OCI-LY1 (cell line): ENCODE measurements around the gene KRT1.

Experiments used
- CTCF ChIP-seq: fragments of 200-600 bp; sonication (generic), shearing (Covaris generic); IDR thresholded peaks from 2 replicates; pipeline ENCODE4 v1.5.1; 2017; ENCODE audit warnings: mild to moderate bottlenecking, antibody characterized with exemption, low read length, moderate library complexity, mixed read lengths
- EZH2 ChIP-seq: fragments of 200-600 bp; sonication (generic), shearing (Covaris generic); IDR thresholded peaks from 2 replicates; pipeline ENCODE4 v1.8.0; 2017; ENCODE audit warnings: borderline replicate concordance, mixed run types, mild to moderate bottlenecking, antibody characterized with exemption, low read length, moderate library complexity, mixed read lengths

GRCh38 chr12:52641468-52641867 is 38.7 kb downstream of the KRT1 start:
- no peak for TF ChIP-seq CTCF
- TF ChIP-seq EZH2, result no peak
